Keratinocyte (primary cell): ENCODE data around the gene COL21A1.

ENCODE experiments used
- CTCF ChIP-seq, 3 experiments: IDR thresholded peaks in 1 of 3; conservative IDR thresholded peaks in 1 of 3; optimal IDR thresholded peaks in 1 of 3; 2 replicates in 2 of 3; 3 replicates in 1 of 3; pipeline versions ENCODE3 to v1.5.1; 2011; ENCODE audit warnings: low read length in 3 of 3, mild to moderate bottlenecking in 3 of 3, moderate library complexity in 2 of 3, control low read depth in 1 of 3, inconsistent platforms in 1 of 3; ENCODE audit not compliant: insufficient read depth in 2 of 3; ENCODE audit errors: extremely low read depth in 1 of 3
- EZH2 ChIP-seq: IDR thresholded peaks from one replicate; pipeline ENCODE4 v1.6.1; 2012; ENCODE audit warnings: inconsistent platforms, mild to moderate bottlenecking, low read length, moderate library complexity

GRCh38 chr6:56047931-56048540 lies 199.3 kb downstream of the COL21A1 start:
- TF ChIP-seq EZH2 (no peak), CTCF (optimal IDR thresholded peaks at IDR 0.05 in 1 of 3, IDR thresholded peaks at IDR 0.05 in 1 of 3, conservative IDR thresholded peaks at IDR 0.05 in 1 of 3; ENCODE audit: extremely low read depth in 1 of 3, insufficient read depth in 2 of 3, low read length in 3 of 3) (no peak)
